Ishikawa (cell line): ENCODE results near the gene EPHB1.

Source experiments
- CEBPB ChIP-seq: IDR thresholded peaks from 2 replicates; pipeline ENCODE4 v1.6.1; 2012
- CREB1 ChIP-seq: IDR thresholded peaks from 2 replicates; pipeline ENCODE4 v1.6.1; 2012; ENCODE audit warnings: low read depth
- EGR1 ChIP-seq: IDR thresholded peaks from 2 replicates; pipeline ENCODE4 v1.6.1; 2012
- EP300 ChIP-seq: IDR thresholded peaks from 2 replicates; pipeline ENCODE4 v1.6.1; 2012; ENCODE audit warnings: borderline replicate concordance
- FOXM1 ChIP-seq: IDR thresholded peaks from 2 replicates; pipeline ENCODE4 v1.6.1; 2012; ENCODE audit warnings: low read depth, borderline replicate concordance
- NFIC ChIP-seq: IDR thresholded peaks from 2 replicates; pipeline ENCODE4 v1.6.1; 2012
- RAD21 ChIP-seq: IDR thresholded peaks from 2 replicates; pipeline ENCODE4 v1.6.1; 2012; ENCODE audit warnings: low read depth
- TAF1 ChIP-seq: IDR thresholded peaks from 2 replicates; pipeline ENCODE4 v1.6.1; 2012; ENCODE audit warnings: low read depth, mild to moderate bottlenecking
- TCF12 ChIP-seq: IDR thresholded peaks from 2 replicates; pipeline ENCODE4 v1.6.1; 2012; ENCODE audit warnings: low read depth
- TEAD4 ChIP-seq: IDR thresholded peaks from 2 replicates; pipeline ENCODE4 v1.6.1; 2012
- YY1 ChIP-seq: IDR thresholded peaks from 2 replicates; pipeline ENCODE4 v1.6.1; 2012; ENCODE audit warnings: low read depth
- ZBTB7A ChIP-seq: IDR thresholded peaks from 2 replicates; pipeline ENCODE4 v1.6.1; 2012; ENCODE audit warnings: low read depth
- TF ChIP-seq, protein P1 (sequence below): IDR thresholded peaks from 2 replicates; pipeline ENCODE4 v1.6.1; 2012; ENCODE audit warnings: low read depth, mild to moderate bottlenecking
- TF ChIP-seq, protein P2 (sequence below): IDR thresholded peaks from 2 replicates; pipeline ENCODE4 v1.6.1; 2012
- TF ChIP-seq, protein P3 (sequence below): IDR thresholded peaks from 2 replicates; pipeline ENCODE4 v1.6.1; 2012

EPHB1 gene

DNA sequence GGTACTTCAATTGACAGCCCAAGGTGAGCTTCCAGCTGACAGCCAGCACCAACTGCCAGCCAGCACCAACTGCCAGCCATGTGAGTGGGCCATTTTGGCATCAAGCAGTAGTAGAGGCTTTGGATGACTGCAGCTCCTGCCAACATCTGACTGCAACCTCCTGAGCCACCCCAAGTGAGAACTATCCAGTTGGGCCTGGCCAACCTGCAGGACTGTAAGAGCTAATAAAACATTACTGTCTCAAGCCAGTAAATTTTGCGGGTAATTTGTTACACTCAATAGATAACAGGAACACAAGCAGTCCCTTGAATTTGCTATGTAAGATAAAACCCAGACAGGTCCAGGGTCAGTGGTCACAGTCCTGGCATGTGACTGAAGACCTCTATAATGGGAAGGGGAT lies 29.7 kb downstream of the EPHB1 start:
- TF ChIP-seq CEBPB (no peak), ZBTB7A (no peak), TCF12 (no peak), NFIC (no peak), CREB1 (no peak), TEAD4 (no peak), EP300 (no peak), YY1 (no peak), FOXM1 (no peak), RAD21 (no peak), EGR1 (no peak)
- TF ChIP-seq, protein P1, sequence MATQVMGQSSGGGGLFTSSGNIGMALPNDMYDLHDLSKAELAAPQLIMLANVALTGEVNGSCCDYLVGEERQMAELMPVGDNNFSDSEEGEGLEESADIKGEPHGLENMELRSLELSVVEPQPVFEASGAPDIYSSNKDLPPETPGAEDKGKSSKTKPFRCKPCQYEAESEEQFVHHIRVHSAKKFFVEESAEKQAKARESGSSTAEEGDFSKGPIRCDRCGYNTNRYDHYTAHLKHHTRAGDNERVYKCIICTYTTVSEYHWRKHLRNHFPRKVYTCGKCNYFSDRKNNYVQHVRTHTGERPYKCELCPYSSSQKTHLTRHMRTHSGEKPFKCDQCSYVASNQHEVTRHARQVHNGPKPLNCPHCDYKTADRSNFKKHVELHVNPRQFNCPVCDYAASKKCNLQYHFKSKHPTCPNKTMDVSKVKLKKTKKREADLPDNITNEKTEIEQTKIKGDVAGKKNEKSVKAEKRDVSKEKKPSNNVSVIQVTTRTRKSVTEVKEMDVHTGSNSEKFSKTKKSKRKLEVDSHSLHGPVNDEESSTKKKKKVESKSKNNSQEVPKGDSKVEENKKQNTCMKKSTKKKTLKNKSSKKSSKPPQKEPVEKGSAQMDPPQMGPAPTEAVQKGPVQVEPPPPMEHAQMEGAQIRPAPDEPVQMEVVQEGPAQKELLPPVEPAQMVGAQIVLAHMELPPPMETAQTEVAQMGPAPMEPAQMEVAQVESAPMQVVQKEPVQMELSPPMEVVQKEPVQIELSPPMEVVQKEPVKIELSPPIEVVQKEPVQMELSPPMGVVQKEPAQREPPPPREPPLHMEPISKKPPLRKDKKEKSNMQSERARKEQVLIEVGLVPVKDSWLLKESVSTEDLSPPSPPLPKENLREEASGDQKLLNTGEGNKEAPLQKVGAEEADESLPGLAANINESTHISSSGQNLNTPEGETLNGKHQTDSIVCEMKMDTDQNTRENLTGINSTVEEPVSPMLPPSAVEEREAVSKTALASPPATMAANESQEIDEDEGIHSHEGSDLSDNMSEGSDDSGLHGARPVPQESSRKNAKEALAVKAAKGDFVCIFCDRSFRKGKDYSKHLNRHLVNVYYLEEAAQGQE = no peak
- TF ChIP-seq, protein P2, sequence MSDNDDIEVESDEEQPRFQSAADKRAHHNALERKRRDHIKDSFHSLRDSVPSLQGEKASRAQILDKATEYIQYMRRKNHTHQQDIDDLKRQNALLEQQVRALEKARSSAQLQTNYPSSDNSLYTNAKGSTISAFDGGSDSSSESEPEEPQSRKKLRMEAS = no peak
- TF ChIP-seq, protein P3, sequence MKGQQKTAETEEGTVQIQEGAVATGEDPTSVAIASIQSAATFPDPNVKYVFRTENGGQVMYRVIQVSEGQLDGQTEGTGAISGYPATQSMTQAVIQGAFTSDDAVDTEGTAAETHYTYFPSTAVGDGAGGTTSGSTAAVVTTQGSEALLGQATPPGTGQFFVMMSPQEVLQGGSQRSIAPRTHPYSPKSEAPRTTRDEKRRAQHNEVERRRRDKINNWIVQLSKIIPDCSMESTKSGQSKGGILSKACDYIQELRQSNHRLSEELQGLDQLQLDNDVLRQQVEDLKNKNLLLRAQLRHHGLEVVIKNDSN = no peak

DNA sequence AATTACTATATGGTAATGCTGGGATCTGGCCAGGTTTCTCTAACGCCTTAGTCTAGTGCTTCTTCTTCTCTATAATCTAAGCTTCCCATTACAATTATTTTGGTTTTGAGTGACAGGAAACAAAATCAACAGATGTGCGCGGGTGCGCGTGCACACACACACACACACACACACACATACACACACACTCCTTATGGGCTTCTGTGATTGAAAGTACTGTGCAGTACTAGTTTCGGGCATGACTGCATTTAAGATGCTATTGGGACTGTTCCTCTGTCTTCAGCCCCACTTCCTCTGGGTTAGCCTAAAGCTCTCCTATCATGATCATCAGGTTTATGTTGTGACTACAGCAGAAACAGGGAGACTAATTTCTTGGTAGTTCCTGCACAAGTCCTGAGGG lies 32.2 kb downstream of the EPHB1 start:
- TF ChIP-seq, protein P3 = no peak
- no peak for TF ChIP-seq TCF12
- TF ChIP-seq CREB1 = no peak
- TF ChIP-seq RAD21 = no peak
- TF ChIP-seq, protein P1 = no peak

DNA sequence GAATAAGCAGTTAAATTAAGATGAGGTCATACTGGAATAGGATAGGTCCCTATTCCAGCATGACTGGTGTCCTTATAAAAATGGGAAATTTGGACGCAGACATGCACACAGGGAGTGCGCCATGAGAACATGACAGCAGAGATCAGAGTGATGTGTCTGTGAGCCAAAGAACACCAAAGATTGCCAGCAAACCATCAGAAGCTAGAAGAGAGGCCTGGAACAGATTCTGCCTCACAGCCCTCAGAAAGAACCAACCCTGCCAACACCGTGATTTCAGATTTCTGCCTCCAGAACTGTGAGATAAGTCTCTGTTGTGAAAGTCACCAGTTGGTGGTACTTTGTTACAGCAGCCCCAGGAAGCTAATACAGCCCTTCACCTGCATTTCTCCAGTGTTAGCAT lies 34.7 kb downstream of the EPHB1 start:
- TF ChIP-seq TCF12 (no peak), TAF1 (no peak), CREB1 (no peak), RAD21 (no peak), CEBPB (no peak)
- TF ChIP-seq, protein P2 = no peak
- TF ChIP-seq, protein P1 = no peak

DNA sequence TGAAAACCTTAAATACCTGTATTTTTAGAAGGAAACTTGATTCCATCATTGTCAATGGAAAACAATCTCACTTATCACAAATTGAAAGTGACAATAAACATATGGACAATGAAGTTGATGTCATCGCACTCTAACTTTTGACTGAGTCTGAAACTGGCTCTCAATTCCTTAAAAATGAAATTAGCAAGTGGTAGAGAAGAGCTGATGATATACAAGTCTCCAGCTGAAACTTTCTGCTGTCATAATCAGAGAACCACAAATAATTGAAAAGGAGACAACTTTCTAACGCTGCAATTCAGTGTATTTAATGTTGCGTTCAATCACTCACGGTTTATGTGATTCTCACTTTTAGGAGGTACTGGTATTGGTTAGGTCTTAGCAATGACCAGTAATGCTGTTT lies 37.5 kb downstream of the EPHB1 start:
- TF ChIP-seq FOXM1 (no peak), EGR1 (no peak), RAD21 (no peak), EP300 (no peak), YY1 (no peak), TCF12 (no peak), NFIC (no peak), CREB1 (no peak), TEAD4 (no peak), CEBPB (no peak), TAF1 (no peak)
- TF ChIP-seq, protein P2 = no peak
- TF ChIP-seq, protein P3 = no peak
- TF ChIP-seq, protein P1 = no peak
